Keratinocyte (primary cell): ENCODE measurements around the gene EPHA6. TPM values are rescaled to one million over a fixed set of nuclear protein-coding genes. Genes with fewer than 3 reads are reported as not detected.

Experiments
- DNase-seq: peaks from one replicate; pipeline ENCODE4 v3.0.0-alpha.2; 2011; ENCODE audit warnings: low read depth, missing footprints, low spot score
- FAIRE-seq: peaks from 2 replicates; lab custom pipeline; 2011; peaks lifted over from hg19 to GRCh38; lab: Jason Lieb, UNC
- H2AFZ ChIP-seq: 2 replicates; pipeline ENCODE4 v1.6.0; 2012; ENCODE audit warnings: low read length, control low read depth, inconsistent platforms; ENCODE audit not compliant: control insufficient read depth
- H3K27ac ChIP-seq: 2 replicates; pipeline ENCODE4 v1.5.1; 2011; ENCODE audit warnings: low read length; ENCODE audit not compliant: control insufficient read depth, insufficient read depth
- H3K27me3 ChIP-seq: 3 replicates; pipeline ENCODE4 v1.6.0; 2011; ENCODE audit warnings: low read length; ENCODE audit not compliant: control insufficient read depth, insufficient read depth; ENCODE audit errors: extremely low read depth
- H3K36me3 ChIP-seq, 2 experiments: 2 replicates in 1 of 2; 3 replicates in 1 of 2; pipeline ENCODE4 v1.5.1; 2011; ENCODE audit warnings: low read length in 2 of 2, mild to moderate bottlenecking in 1 of 2; ENCODE audit not compliant: control insufficient read depth in 2 of 2, insufficient read depth in 2 of 2; ENCODE audit errors: extremely low read depth in 1 of 2
- H3K4me1 ChIP-seq: 3 replicates; pipeline ENCODE4 v1.5.1; 2011; ENCODE audit warnings: low read length; ENCODE audit not compliant: control insufficient read depth, insufficient read depth; ENCODE audit errors: extremely low read depth
- H3K4me2 ChIP-seq: 3 replicates; pipeline ENCODE4 v1.6.0; 2011; ENCODE audit warnings: low read depth, low read length; ENCODE audit not compliant: control insufficient read depth, insufficient read depth; ENCODE audit errors: extremely low read depth
- H3K4me3 ChIP-seq, 3 experiments: fragments of 200-600 bp in 1 of 3; sonication (generic) in 1 of 3; 2 replicates in 2 of 3; 3 replicates in 1 of 3; pipeline ENCODE4 v1.5.1; 2011 to 2016; ENCODE audit warnings: low read length in 3 of 3, mild to moderate bottlenecking in 3 of 3, control low read depth in 2 of 3, inconsistent platforms in 1 of 3, low read depth in 1 of 3, mixed read lengths in 1 of 3, mixed run types in 1 of 3, moderate library complexity in 1 of 3; ENCODE audit not compliant: control insufficient read depth in 2 of 3, insufficient read depth in 2 of 3; ENCODE audit errors: extremely low read depth in 1 of 3
- H3K79me2 ChIP-seq: 2 replicates; pipeline ENCODE4 v1.6.0; 2012; ENCODE audit warnings: low read length; ENCODE audit not compliant: control insufficient read depth, insufficient read depth
- H3K9ac ChIP-seq: 3 replicates; pipeline ENCODE4 v1.6.0; 2011; ENCODE audit warnings: low read length; ENCODE audit not compliant: control insufficient read depth, insufficient read depth; ENCODE audit errors: extremely low read depth
- H3K9me1 ChIP-seq: 3 replicates; pipeline ENCODE4 v1.6.0; 2011; ENCODE audit warnings: low read length; ENCODE audit not compliant: control insufficient read depth, insufficient read depth; ENCODE audit errors: extremely low read depth
- H3K9me3 ChIP-seq: 2 replicates; pipeline ENCODE4 v1.5.1; 2012; ENCODE audit warnings: low read depth, low read length; ENCODE audit not compliant: control insufficient read depth
- H4K20me1 ChIP-seq: 3 replicates; pipeline ENCODE4 v1.6.0; 2011; ENCODE audit warnings: low read length; ENCODE audit not compliant: control insufficient read depth, insufficient read depth; ENCODE audit errors: extremely low read depth
- EZH2 ChIP-seq: IDR thresholded peaks from one replicate; pipeline ENCODE4 v1.6.1; 2012; ENCODE audit warnings: inconsistent platforms, mild to moderate bottlenecking, low read length, moderate library complexity
- dilution Hi-C: fragments of 300-500 bp; cut with MboI; formaldehyde crosslinking; loops from one replicate; pipeline ENCODE4 v1.7.0; 2020; ENCODE audit warnings: low sequenced_read_pairs; ENCODE audit not compliant: extremely low pct_ligation_motif_present
- polyA plus RNA-seq, 5 experiments: library from polyadenylated mRNA; depleted of rRNA in 3 of 5; stranded (reverse) in 3 of 5; stranded (forward) in 1 of 5; unstranded in 1 of 5; fragments of >200 nt; gene quantifications; 1 replicate in 1 of 5; 2 replicates in 3 of 5; 3 replicates in 1 of 5; pipeline versions ENCODE4 v1.2.1 to v1.2.3, GENCODE V29; 2011 to 2012; ENCODE audit warnings: missing spikeins in 2 of 5, low read depth in 1 of 5, low replicate concordance in 1 of 5
- TF ChIP-seq, protein P1 (sequence below), 3 experiments: IDR thresholded peaks in 1 of 3; conservative IDR thresholded peaks in 1 of 3; optimal IDR thresholded peaks in 1 of 3; 2 replicates in 2 of 3; 3 replicates in 1 of 3; pipeline versions ENCODE3 to v1.5.1; 2011; ENCODE audit warnings: low read length in 3 of 3, mild to moderate bottlenecking in 3 of 3, moderate library complexity in 2 of 3, control low read depth in 1 of 3, inconsistent platforms in 1 of 3; ENCODE audit not compliant: insufficient read depth in 2 of 3; ENCODE audit errors: extremely low read depth in 1 of 3

The EPHA6 gene
- polyA plus RNA-seq, 1 donor (not counting 4 experiments of a cell fraction or from before 2014, with no cell fraction given), result not detected

DNA sequence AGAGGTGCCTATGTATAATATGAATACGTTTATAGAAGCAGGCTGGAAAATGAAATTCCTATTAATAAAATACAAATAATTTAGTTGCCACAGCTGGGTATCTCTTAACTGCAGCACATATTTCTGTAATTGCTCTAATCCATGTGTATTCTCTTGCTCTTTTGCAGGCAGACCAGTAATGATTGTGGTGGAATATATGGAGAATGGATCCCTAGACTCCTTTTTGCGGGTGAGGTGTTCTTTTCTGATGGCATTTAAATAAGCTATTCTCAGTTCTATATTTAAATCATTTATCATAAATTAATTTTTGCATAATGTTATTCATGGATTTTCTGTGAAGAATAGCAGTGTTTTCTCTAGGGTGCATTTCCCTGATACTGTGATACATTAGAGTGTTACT is 796.2 kb downstream of the EPHA6 start:
- no peak for FAIRE-seq

DNA sequence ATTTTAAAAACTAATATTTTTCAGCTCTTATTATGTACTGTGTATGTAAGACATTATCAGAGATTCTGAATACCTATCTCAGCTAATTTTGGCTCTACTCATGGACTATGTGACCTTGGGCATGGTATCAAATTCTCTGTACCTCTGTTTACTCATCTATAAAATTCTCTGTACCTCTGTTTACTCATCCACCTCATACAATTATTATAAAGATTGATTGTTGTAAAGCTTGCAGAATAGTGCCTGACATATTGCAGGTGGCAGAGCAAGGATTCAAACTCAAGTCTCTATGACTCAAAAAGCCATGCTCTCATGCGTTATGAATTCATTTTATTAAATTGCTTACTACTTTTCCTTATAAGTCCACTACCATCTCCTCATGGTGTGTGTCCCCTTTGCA is 798.2 kb downstream of the EPHA6 start:
- Histone ChIP-seq H3K27me3 (no peaks in the 10 kb centered on the region), H3K9me1 (no peaks in the 10 kb centered on the region), H3K9ac (no peak overlapping the region), H3K4me2 (no peak overlapping the region), H3K9me3 (no peaks in the 10 kb centered on the region), H3K36me3 (no peaks in the 10 kb centered on the region), H4K20me1 (no peaks in the 10 kb centered on the region), H3K4me1 (no peaks in the 10 kb centered on the region), H3K27ac (no peak overlapping the region), H2AFZ (no peak overlapping the region), H3K79me2 (no peaks in the 10 kb centered on the region), H3K4me3 (no peak overlapping the region)
- FAIRE-seq (no peak), DNase-seq (no peak)
- TF ChIP-seq, protein P1, sequence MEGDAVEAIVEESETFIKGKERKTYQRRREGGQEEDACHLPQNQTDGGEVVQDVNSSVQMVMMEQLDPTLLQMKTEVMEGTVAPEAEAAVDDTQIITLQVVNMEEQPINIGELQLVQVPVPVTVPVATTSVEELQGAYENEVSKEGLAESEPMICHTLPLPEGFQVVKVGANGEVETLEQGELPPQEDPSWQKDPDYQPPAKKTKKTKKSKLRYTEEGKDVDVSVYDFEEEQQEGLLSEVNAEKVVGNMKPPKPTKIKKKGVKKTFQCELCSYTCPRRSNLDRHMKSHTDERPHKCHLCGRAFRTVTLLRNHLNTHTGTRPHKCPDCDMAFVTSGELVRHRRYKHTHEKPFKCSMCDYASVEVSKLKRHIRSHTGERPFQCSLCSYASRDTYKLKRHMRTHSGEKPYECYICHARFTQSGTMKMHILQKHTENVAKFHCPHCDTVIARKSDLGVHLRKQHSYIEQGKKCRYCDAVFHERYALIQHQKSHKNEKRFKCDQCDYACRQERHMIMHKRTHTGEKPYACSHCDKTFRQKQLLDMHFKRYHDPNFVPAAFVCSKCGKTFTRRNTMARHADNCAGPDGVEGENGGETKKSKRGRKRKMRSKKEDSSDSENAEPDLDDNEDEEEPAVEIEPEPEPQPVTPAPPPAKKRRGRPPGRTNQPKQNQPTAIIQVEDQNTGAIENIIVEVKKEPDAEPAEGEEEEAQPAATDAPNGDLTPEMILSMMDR (optimal IDR thresholded peaks at IDR 0.05 in 1 of 3, IDR thresholded peaks at IDR 0.05 in 1 of 3, conservative IDR thresholded peaks at IDR 0.05 in 1 of 3; ENCODE audit: extremely low read depth in 1 of 3, insufficient read depth in 2 of 3, low read length in 3 of 3), result no peak
- no peak for TF ChIP-seq EZH2
- dilution Hi-C loops, result no loop called here

More for the DNA sequence above, 796.2 kb downstream of the EPHA6 start:
- Histone ChIP-seq H3K79me2 (no peaks in the 10 kb centered on the region), H3K9me3 (no peaks in the 10 kb centered on the region), H3K9me1 (no peaks in the 10 kb centered on the region), H3K4me1 (no peaks in the 10 kb centered on the region), H3K9ac (no peak overlapping the region), H4K20me1 (no peaks in the 10 kb centered on the region), H3K4me3 (no peak overlapping the region), H3K27ac (no peak overlapping the region), H3K27me3 (no peaks in the 10 kb centered on the region), H2AFZ (no peak overlapping the region), H3K36me3 (no peaks in the 10 kb centered on the region), H3K4me2 (no peak overlapping the region)
- TF ChIP-seq, protein P1 (optimal IDR thresholded peaks at IDR 0.05 in 1 of 3, IDR thresholded peaks at IDR 0.05 in 1 of 3, conservative IDR thresholded peaks at IDR 0.05 in 1 of 3; ENCODE audit: extremely low read depth in 1 of 3, insufficient read depth in 2 of 3, low read length in 3 of 3), result no peak
- TF ChIP-seq EZH2, result no peak
- DNase-seq, result no peak
- dilution Hi-C loops, result no loop called here
